CD4-positive, alpha-beta T cell treated with Interleukin-17A for 4 hours (primary cell): ENCODE measurements around the gene SYT3.
"Not testable (repeated sequence)": the region's sequence is repeated elsewhere in the genome, so short reads cannot be mapped to it uniquely, and the experiment has no call there.

Experiments
- DNase-seq: peaks from one replicate; pipeline ENCODE4 v3.0.0-alpha.2; 2020; ENCODE audit warnings: mixed read lengths

SYT3 gene

DNA sequence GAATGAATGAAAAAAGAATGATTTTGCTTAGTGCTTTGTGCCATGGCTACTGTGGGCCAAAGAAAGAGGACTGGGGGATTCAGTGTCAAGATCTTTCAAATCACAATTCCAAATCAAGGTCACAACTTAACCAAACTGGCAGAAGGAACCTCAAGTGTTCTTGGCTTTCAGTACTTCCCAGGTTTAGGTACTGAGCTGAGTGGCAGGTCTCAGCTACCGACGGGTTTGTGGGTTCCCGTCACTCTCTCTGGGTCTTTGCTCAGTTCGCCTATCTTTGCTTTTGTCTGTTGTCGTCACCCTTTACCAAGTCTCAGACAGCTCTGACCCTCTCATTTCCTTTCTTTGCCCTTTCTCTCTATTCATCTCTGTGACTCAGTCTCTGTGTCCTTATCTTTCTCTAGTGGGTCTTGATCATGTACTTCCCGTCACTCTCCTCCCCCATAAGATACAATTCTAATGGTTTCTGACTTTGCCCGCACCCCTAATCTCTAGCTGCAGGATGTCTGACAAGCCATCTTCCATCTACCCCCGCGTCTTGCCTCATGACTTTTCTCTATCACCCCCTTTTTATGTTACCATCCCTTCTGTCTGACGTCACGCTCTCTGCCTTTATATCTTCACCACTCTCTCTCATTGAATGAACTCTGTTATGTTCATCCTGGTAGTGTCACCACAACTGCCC is 38.1 kb downstream of the SYT3 start:
- no peak for DNase-seq

DNA sequence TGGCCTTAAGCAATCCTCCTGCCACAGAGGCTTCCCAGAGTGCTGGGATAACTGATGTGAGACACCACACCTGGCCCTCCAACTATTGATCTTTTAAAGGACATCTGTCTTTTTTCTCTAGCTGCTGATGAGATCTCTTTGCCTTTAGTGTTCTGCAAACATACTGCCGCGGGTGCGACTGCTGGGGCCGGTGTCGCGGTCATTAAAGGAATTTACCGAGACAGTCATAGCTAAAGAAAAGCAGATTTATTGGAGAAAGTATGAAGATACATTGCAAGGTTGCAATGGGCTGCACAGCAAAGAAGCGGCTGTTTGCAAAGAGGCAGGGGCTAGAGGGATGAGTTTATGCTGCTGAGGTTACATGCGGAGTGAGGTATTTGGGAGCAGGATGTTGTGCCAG is 40.3 kb downstream of the SYT3 start:
- DNase-seq: no peak

DNA sequence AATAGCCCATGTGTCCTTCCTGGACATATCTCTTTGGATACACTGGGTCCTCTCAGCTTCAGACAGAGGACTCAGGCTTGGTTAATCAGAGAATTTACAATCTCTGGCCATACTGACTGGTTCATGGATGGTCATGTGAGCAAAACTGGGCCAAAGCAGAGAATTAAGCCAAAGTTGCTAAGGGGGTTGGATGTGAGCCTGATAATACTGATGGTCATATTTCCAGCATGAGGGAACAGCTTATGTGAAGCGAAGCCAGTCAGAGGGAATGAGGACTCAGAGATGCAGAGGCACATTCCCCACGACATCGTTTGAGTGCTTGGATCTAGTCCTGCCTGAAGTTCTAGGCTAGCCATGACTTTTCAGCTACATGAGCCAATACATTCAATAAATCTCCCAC is 49.5 kb downstream of the SYT3 start:
- DNase-seq: no peak

DNA sequence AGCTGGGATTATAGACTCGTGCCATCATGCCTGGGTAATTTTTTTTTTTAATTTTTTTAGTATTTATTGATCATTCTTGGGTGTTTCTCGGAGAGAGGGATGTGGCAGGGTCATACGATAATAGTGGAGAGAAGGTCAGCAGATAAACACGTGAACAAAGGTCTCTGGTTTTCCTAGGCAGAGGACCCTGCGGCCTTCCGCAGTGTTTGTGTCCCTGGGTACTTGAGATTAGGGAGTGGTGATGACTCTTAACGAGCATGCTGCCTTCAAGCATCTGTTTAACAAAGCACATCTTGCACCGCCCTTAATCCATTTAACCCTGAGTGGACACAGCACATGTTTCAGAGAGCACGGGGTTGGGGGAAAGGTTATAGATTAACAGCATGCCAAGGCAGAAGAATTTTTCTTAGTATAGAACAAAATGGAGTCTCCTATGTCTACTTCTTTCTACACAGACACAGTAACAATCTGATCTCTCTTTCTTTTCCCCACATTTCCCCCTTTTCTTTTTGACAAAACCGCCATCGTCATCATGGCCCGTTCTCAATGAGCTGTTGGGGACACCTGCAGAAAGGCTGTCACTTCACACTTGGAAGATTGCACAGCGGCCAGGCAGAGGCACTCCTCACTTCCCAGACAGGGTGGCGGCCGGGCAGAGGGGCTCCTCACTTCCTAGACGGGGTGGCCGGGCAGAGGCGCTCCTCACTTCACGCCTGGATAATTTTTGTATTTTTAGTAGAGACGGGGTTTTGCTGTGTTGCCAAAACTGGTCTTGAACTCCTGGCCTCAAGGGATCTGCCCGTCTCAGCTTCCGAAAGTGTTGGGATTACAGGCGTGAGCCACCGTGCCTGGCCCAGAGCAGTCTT is 57.7 kb downstream of the SYT3 start:
- not testable (repeated sequence) for DNase-seq

DNA sequence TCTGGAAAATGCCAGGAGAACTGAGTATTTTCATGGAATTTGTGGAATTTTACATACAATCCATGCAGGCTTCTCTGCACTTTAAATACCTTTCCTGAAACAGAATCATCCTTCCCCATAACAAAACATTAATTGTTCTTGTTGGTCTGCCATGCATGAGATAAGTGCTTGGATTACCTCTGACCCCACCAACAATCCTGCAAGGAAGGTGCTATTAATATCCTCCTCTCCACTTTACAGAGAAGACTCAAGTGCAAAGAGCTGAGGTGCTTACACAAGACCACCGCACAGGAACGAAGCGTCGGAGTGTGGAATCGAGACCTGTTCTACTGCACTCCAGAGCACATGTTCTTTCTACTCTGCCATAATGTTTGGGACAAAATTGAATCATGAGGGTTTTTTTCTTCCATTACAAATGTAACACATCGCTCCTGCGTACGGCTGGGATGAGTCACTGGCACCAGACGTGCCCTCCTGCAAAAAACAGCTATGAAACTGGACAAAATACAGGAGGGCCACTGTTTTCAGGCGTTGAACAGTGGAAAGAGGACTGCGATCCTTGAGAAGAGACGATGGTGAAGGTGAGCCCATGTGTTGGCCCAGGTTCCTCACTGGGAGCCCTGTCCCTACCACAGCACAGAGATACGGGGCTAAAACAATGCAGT is 58.6 kb downstream of the SYT3 start:
- DNase-seq: no peak

DNA sequence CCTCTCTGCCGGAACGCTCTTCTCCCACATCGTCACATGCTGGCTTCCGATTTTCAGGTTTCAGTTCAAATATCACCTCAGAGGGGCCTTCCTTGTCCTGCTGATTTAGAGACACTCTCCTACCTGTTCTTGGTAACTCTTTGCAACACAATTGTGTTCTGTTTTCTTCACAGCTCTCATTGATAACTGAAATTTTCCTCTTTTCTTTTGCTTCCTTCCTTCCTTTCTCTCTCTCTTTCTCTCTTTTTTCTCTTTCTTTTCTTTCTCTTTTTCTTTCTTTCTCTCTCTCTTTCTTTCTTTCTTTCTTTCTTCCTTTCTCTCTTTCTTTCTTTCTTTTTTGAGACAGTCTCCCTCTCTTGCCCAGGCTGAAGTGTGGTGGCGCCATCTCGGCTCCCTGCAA is 59.4 kb downstream of the SYT3 start:
- DNase-seq: no peak

DNA sequence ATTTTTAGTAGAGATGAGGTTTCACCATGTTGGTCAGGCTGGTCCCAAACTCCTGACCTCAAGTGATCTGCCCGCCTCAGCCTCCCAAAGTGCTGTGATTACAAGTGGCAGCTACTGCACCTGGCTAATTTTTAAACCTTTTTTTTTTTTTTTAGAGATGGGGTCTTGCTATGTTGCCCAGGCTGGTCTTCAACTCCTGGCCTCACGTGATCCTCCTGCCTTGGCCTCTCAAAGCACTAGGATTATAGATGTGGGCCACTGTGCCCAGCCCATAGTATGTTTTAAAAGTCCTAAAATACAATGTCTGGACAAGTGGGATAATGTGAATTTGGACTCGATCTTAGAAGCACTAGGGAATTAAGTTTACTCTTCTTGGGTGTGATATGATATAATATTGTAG is 62.9 kb downstream of the SYT3 start:
- DNase-seq: not testable (repeated sequence)

DNA sequence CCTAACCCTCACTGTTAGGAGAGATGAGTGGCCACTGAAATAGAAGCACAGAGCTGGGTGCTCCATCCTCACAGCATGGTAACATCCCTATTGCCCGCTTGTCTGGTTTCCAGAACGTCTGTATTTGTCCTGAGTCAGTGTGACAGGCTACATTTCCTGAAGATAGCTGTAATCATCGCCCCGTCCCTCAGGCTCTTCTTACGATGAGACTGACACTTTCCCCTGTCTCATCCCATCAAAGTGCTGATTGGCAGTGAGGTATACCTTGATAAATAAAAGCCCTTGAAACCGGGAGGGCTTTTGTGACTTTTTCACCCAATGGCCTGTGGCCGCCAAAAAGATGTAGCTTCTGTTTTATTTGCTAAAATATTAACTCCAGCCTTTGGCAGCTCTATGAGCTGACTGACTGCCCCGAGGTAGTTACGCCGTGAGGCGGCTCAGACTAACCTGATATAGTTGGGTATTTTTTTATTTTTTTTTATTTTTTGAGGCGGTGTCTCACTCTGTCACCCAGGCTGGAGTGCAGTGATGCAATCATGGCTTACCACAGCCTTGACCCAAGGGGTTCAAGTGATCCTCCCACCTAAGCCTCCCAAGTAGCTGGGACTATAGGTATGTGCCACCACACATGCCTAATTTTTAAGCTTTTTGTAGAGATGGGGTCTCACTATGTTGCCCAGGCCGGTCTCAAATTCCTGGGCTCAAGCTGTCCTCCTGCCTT is 65.8 kb downstream of the SYT3 start:
- DNase-seq: no peak
